Measurements from ENCODE around the gene SF3B3.
"Not testable (repeated sequence)": the region's sequence is repeated elsewhere in the genome, so short reads cannot be mapped to it uniquely, and the experiment has no call there.

DNA sequence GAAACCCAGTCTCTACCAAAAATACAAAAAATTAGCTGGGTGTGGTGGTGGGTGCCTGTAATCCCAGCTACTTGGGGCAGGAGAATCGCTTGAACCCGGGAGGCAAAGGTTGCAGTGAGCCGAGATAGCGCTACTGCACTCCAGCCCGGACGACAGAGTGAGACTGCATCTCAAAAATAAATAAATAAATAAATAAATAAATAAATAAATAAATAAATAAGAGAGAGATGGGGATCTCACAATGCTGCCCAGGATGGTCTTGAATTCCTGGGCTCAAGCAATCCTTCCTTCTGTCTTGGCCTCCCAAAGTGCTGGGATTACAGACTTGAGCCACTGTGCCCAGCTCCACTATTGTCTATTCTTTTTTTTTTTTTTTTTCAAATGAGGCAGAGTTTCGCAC, 6.3 kb downstream of the SF3B3 start:
- TF ChIP-seq, protein P1, sequence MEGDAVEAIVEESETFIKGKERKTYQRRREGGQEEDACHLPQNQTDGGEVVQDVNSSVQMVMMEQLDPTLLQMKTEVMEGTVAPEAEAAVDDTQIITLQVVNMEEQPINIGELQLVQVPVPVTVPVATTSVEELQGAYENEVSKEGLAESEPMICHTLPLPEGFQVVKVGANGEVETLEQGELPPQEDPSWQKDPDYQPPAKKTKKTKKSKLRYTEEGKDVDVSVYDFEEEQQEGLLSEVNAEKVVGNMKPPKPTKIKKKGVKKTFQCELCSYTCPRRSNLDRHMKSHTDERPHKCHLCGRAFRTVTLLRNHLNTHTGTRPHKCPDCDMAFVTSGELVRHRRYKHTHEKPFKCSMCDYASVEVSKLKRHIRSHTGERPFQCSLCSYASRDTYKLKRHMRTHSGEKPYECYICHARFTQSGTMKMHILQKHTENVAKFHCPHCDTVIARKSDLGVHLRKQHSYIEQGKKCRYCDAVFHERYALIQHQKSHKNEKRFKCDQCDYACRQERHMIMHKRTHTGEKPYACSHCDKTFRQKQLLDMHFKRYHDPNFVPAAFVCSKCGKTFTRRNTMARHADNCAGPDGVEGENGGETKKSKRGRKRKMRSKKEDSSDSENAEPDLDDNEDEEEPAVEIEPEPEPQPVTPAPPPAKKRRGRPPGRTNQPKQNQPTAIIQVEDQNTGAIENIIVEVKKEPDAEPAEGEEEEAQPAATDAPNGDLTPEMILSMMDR (IDR thresholded peaks at IDR 0.05) = not testable (repeated sequence)
- TF ChIP-seq, protein P2, sequence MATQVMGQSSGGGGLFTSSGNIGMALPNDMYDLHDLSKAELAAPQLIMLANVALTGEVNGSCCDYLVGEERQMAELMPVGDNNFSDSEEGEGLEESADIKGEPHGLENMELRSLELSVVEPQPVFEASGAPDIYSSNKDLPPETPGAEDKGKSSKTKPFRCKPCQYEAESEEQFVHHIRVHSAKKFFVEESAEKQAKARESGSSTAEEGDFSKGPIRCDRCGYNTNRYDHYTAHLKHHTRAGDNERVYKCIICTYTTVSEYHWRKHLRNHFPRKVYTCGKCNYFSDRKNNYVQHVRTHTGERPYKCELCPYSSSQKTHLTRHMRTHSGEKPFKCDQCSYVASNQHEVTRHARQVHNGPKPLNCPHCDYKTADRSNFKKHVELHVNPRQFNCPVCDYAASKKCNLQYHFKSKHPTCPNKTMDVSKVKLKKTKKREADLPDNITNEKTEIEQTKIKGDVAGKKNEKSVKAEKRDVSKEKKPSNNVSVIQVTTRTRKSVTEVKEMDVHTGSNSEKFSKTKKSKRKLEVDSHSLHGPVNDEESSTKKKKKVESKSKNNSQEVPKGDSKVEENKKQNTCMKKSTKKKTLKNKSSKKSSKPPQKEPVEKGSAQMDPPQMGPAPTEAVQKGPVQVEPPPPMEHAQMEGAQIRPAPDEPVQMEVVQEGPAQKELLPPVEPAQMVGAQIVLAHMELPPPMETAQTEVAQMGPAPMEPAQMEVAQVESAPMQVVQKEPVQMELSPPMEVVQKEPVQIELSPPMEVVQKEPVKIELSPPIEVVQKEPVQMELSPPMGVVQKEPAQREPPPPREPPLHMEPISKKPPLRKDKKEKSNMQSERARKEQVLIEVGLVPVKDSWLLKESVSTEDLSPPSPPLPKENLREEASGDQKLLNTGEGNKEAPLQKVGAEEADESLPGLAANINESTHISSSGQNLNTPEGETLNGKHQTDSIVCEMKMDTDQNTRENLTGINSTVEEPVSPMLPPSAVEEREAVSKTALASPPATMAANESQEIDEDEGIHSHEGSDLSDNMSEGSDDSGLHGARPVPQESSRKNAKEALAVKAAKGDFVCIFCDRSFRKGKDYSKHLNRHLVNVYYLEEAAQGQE (IDR thresholded peaks at IDR 0.05; ENCODE audit: insufficient read depth in 1 of 2, low read depth in 2 of 2, low read length in 1 of 2) = not testable (repeated sequence)
- TF ChIP-seq SIN3A (IDR thresholded peaks at IDR 0.05; ENCODE audit: borderline replicate concordance, insufficient read depth, low read depth, low read length); TCF7L2 (IDR thresholded peaks at IDR 0.05; ENCODE audit: low read depth, low read length): not testable (repeated sequence)
